Measurements from ENCODE around the gene MCCC2. TPM values are rescaled to one million over a fixed set of nuclear protein-coding genes. Genes with fewer than 3 reads are reported as not detected.

Gene MCCC2
- total and polyA plus RNA-seq, 2 of the 4 experiments (the other 2 are of a cell fraction), result 18.0 to 22.0 TPM

GRCh38 chr5:71586052-71586940 is 844 bp upstream of the MCCC2 start (continued):
- TF ChIP-seq MAFK (IDR thresholded peaks at IDR 0.05; ENCODE audit: low read depth, low read length) (no peak), RFX5 (IDR thresholded peaks at IDR 0.05; ENCODE audit: low read depth, low read length) (no peak), FOS (IDR thresholded peaks at IDR 0.05; ENCODE audit: low read depth, low read length) (no peak), POLR2A (IDR thresholded peaks at IDR 0.05; ENCODE audit: low read depth, low read length) (no peak)

Data from IMR-90 (cell line).